GM19043 (cell line): ENCODE results near the gene HCN2.
A peak's percentile ranks its signal among the peaks of the same experiment; 100 is the strongest.

Experiments used
- ATAC-seq: cut with Tn5 transposase; IDR thresholded peaks from one replicate; pipeline ENCODE4 v1.9.1; 2021; ENCODE audit warnings: low read depth; ENCODE audit not compliant: unreplicated experiment

Gene HCN2

GRCh38 chr19:570937-571565 lies 18.6 kb upstream of the HCN2 start:
- ATAC-seq, result no peak

- no peak for ATAC-seq
These were observed 18.1 kb upstream of the HCN2 start for GRCh38 chr19:571566-571974.

GRCh38 chr19:572140-572742 lies 17.4 kb upstream of the HCN2 start, which contains the start of gene BSG:
Gene BSG, plus strand, starts transcription at chr19:572596. Its CDS starts 39 bp downstream, at chr19:572635.
- ATAC-seq, result peak; percentile 60

- ATAC-seq, result peak; percentile 19
These were observed 16.8 kb upstream of the HCN2 start for GRCh38 chr19:572743-573518.

- ATAC-seq, result no peak
These were observed 16.2 kb upstream of the HCN2 start for GRCh38 chr19:573519-573825.

GRCh38 chr19:574658-575526 lies 14.8 kb upstream of the HCN2 start:
- no peak for ATAC-seq

GRCh38 chr19:575527-576506 lies 13.9 kb upstream of the HCN2 start:
- ATAC-seq, result no peak

- no peak for ATAC-seq
These were observed 12.8 kb upstream of the HCN2 start for GRCh38 chr19:576768-577438.

- no peak for ATAC-seq
These were observed 12.0 kb upstream of the HCN2 start for GRCh38 chr19:577439-578392.

GRCh38 chr19:579111-579841 lies 10.4 kb upstream of the HCN2 start:
- ATAC-seq, result no peak

- ATAC-seq, result no peak
These were observed 9.9 kb upstream of the HCN2 start for GRCh38 chr19:579842-580155.

- ATAC-seq, result no peak
These were observed 9.3 kb upstream of the HCN2 start for GRCh38 chr19:580274-580835.

- no peak for ATAC-seq
These were observed 8.1 kb upstream of the HCN2 start for GRCh38 chr19:581399-582111.

GRCh38 chr19:582497-583197 lies 7.0 kb upstream of the HCN2 start:
- no peak for ATAC-seq

- no peak for ATAC-seq
These were observed 6.3 kb upstream of the HCN2 start for GRCh38 chr19:583198-583967.

- ATAC-seq, result no peak
These were observed 5.8 kb upstream of the HCN2 start for GRCh38 chr19:583968-584239.
